Medulla oblongata (tissue), 1 donor: ENCODE results near the gene MYMK.

Source experiments
- DNase-seq: peaks from one replicate; pipeline ENCODE4 v3.0.0-alpha.2; 2015; ENCODE audit errors: extremely low spot score

MYMK gene

DNA sequence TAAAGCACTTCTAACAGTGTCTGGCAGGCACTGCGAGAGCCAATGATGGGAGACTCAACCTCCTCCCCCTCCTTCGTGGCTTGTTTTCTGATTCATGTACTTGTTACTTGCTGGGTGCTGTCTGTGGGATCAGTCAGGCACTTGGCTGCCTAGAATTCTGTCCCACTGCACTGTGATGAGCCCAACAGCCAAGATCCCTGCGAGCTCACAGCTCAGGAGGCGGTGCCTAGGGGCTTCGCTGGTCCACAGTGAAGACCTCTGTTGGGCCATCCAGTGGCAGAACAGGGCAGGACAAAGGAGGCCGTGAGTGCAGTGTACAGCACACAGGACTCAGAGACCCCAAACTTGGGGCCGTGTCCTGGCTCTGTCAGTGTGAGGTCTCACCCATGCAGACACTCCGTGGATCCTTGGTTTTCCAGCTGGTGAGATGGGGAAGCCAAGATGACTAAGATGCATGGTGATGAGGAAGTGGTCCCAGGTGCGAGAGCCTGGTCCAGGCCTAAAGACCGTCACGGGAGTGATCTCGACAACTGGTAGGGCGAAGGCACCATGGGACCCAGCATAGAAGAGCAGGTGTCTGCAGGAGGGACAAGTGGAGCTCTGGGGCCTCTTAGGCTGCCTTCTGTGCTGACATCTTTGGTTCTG, 19.5 kb downstream of the MYMK start:
- DNase-seq, result no peak

GRCh38 chr9:133502112-133502511, 22.6 kb downstream of the MYMK start:
- no peak for DNase-seq

GRCh38 chr9:133499892-133500270, 24.9 kb downstream of the MYMK start:
- DNase-seq, result no peak

GRCh38 chr9:133499132-133499891, 25.4 kb downstream of the MYMK start:
- no peak for DNase-seq

GRCh38 chr9:133496861-133497842, 27.6 kb downstream of the MYMK start:
- DNase-seq, result no peak

- DNase-seq, result no peak
Measured at GRCh38 chr9:133495327-133496293, 29.1 kb downstream of the MYMK start.

DNA sequence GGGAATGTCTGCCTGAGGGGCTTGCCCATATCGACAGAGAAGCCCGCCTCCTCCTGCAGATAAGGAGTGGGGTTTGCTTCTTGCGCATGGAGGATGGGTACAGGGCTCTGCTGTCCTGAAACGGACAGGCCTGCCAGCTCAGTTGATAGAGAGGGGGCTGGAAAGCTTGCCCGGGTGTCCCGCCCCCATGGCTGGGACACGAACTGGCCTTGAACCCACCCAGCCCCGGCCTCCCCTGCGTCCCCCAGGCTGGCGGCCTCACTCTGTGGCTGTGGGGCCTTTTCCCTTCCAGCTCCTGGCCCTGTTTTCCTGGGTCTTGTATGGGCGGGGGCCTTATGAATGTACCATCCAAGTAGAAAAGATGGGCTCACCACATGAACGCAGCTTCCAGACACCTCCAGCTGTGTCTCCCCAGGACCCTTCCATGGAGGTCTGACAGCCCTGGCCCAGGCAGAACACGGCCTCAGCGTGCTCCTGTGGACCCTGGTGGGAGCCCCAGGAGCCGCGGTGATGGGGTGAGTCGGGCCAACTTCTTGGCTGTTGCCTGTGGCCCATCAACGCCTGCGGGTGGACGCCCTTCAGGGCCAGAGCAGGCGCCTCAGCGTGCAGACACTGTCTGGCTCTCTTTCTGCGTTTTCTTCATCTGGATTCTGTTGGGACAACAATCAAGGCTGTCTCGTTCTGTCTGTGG, 30.0 kb downstream of the MYMK start:
- DNase-seq, result no peak

DNA sequence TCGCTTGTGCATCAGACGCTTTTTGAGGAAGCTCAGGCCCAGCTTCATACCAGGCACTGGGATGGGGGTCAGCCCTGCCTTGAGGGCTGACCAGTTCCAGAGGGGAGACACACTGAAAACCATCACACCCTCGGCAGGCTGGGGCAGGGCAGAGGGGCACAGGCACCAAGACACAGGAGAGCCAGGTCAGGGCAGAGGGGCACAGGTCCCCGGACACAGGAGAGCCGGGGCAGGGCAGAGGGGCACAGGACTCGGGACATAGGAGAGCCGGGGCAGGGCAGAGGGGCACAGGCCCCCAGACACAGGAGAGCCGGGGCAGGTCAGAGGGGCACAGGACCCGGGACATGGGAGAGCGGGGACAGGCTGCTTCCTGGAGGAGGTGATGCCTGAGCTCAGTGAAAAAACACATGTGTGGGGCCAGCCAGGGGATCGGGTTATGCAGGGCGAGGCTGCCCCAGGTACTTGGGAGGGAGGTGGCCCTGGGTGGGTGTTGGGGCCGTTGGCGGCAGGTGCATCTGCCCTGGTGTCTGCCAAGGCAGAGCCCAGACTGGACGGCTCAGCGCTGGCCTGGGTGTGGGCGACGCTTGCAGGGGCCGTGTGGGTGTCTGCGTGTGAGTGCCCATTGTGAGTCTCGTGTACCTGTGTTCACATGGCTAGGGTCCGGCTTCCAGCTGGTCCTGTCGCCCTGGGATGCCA, 30.8 kb downstream of the MYMK start:
- DNase-seq, result no peak

GRCh38 chr9:133493428-133493827, 31.3 kb downstream of the MYMK start:
- DNase-seq, result no peak

DNA sequence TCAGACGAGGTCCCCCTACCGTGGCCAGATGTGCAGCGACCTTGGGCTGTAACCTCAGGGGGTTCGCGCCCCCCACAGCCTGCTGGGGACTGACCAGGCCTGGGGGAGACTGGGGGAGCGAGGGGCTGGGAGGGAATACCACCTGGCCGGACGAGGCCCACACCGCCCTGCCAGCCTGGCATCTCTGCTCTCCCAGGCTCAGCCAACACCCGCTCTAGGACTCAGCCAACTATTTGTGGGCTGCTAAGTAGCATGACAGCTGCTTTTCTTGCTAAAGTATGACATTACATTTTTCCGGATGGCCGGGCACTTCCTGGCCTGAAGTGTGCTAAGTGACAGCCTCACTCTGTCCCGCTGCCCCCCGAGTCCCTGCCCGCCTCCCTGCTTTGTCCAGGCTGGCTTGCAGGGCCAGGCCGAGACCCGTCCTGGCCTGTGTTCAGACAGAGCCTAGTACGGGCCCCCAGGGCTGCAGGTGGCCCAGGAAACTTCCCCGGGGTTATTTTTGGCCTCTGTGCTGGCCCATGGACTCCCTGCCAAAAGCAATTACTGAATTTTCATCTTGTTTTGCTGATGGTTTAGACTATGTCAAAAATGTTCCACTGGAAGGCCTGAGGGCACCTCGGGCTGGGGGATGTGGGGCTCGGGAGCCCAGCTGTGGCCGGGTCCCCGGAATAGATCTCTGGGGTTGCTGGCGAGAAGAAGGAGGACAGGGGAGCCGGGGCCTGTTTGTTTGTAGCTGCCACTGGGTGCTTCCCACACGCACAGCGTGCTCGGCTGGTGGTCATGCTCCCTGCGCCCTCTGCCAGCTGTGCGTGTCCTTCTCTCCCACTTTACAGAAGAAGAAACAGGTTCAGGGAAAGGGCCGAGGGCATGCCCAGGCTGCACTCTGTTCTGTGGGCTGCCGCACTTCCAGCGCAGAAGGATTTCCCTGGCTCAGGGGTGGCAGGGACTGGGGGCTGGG, 32.4 kb downstream of the MYMK start:
- no peak for DNase-seq

DNA sequence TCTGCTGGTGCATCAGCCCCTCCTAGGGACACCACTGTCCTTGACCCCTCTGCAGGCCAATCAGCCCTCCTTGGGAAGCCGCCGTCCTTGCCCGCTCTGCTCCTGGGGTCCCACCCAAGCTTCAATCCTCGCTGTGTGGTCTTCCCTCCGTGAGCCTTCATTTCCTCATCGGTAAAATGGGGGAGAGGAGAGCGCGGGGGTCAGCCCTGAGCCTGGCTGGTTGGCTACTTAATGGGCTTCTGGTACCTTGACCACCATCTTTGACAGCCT, 33.2 kb downstream of the MYMK start:
- no peak for DNase-seq

GRCh38 chr9:133490865-133491655, 33.7 kb downstream of the MYMK start:
- no peak for DNase-seq

DNA sequence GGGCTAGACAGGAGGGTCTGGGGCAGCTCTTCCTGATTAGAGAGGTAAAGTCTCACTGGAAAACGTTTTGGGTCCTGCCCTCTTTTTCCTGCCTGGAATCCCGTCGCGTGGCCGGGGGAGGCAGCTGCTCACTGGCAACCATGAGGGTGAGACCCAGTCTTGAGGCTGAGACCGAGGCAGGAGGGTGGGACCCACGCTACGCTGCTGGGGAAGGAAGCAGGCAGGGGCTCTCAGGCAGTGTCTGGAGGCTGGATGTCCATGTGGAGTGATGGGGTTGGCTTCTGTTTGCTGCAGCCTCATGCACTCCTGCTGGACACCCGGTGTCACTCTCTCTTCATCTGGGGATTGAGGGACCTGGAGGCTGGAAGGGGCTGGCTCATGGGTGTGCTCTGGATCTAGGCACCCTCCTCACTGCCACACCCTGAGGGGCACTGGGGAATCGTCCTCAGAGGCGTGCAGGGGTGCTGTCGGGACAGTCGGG, 34.5 kb downstream of the MYMK start:
- DNase-seq, result no peak

DNA sequence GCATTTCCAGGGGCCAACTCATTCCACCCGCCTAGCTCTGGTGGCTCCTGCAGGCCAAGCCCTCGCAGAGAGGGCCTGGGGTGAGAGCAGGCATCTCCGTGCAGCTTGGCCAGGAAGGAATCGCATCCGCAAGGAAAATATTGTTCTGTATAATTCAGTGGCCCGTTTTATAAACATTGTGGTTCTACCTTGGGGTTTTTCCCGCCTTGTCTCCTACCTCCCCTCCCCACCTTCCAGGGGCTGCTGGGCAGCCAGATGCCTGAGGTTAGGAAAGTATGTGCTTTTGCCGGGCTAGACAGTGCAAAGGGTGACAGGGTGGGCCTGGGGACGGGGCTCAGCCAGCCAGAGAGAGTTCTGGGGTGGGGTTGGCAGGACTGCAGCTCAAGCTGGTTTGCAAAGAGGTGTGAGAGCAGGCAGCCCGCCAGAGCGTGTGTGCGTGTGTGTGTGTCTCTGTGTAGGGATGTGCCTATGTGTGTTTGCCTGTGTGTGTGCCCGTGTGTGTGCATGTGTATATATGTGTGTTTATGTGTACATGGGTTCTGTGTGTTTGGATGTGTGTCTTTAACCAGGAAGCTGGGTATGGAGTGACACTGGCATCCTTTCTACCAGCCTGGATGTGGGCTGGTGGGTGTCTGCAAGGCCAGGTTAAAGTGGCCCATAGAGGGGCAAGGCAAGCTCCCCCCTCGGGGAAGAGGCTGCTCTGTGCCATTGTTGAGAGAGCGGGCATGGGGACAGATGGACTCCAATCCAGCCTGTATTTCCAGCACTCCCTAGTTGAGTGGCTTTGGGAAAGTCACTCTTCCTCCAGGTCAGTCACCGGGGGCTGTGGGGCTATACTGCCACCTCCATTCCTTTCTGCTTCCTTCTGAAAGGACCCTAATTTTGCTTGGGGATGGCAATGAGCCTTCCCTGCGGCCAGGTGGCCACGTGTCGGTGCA, 35.2 kb downstream of the MYMK start:
- no peak for DNase-seq

DNA sequence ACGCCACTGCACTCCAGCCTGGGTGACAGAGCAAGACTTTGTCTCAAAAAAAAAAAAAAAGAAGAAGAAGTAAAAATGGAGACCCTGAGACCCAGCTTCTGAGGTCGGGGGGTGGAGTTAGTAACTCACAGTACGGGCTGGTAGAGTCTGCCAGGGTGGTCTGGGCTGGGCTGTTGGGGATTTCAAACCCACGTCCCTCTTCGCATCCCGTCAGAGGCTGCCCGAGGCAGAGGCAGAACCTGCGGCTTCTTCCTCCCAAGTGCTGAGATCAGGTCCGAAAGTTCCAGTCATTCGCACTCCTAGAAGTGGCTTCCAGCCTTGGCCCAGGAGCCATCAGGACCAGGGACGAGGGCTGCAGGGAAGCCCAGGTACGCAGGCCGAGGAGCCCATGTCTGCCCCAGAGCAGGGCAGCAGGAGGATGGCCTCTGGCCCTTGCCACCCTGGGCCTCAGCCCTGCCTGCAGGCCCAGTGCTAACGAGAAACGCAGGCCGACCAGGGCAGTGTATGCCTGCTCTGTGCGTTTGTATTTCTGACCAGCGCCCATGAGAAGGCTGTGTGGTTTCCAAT, 36.0 kb downstream of the MYMK start:
- DNase-seq, result no peak

DNA sequence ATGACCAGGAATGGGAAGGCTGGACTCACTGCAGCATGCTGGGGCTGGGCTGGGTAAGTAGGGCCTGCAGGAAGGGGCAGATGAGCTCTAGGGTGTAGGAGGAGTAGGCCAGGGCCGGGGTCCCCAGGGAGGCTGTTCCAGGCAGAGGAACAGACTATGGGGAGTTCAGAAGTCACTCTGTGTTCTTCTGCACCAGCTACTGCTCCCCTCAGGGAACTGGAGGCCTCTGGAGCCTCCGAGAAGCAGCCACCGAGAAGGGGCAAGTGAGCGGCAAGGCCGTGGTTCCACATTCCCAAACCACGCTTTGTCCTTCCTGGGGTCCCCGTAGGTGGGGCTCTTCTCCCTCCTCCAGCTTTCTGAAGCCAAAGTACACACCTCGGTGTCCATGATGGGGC, 37.4 kb downstream of the MYMK start:
- DNase-seq, result no peak
